A549 (cell line): ENCODE results near the gene ADPGK. TPM values are rescaled to one million over a fixed set of nuclear protein-coding genes. Genes with fewer than 3 reads are reported as not detected.

Experiments used
- BHLHE40 ChIP-seq: IDR thresholded peaks from 2 replicates; pipeline ENCODE4 v1.6.1; 2012; ENCODE audit warnings: low read depth, low read length, inconsistent platforms
- CEBPB ChIP-seq, 2 experiments: fragments of >200 bp in 1 of 2; sonication (Bioruptor Twin) in 1 of 2; formaldehyde crosslinking in 1 of 2; IDR thresholded peaks; 2 replicates each; pipeline ENCODE4 v1.6.1; 2012 to 2016
- EHF ChIP-seq: fragments of 250-450 bp; sonication (Bioruptor Pico); IDR thresholded peaks from 2 replicates; pipeline ENCODE4 v1.5.0; 2020; ENCODE audit warnings: mild to moderate bottlenecking
- EP300 ChIP-seq, 2 experiments: fragments of >200 bp; sonication (Bioruptor Twin); formaldehyde crosslinking; IDR thresholded peaks; 2 replicates in 1 of 2; 3 replicates in 1 of 2; pipeline ENCODE4 v1.6.1; 2016 to 2017
- ESRRA ChIP-seq: fragments of 150-350 bp; IDR thresholded peaks from 2 replicates; pipeline ENCODE4 v1.6.1; 2014; ENCODE audit warnings: mild to moderate bottlenecking, low read length, borderline replicate concordance
- HDAC2 ChIP-seq: fragments of 200-600 bp; sonication (generic); IDR thresholded peaks from 2 replicates; pipeline ENCODE4 v1.6.1; 2016
- HEYL ChIP-seq: fragments of 250-450 bp; sonication (Bioruptor Pico); IDR thresholded peaks from 2 replicates; pipeline ENCODE4 v1.8.0; 2021; ENCODE audit warnings: mild to moderate bottlenecking, moderate library complexity
- HOXB13 ChIP-seq: fragments of 250-450 bp; sonication (Bioruptor Pico); IDR thresholded peaks from 2 replicates; pipeline ENCODE4 v1.5.0; 2020; ENCODE audit warnings: low read depth, mild to moderate bottlenecking, moderate library complexity
- NFE2L2 ChIP-seq: fragments of 150-350 bp; conservative IDR thresholded peaks from 2 replicates; pipeline ENCODE4 v1.6.1; 2014; ENCODE audit warnings: low read length
- NPAS2 ChIP-seq: fragments of 250-450 bp; sonication (Bioruptor Pico); IDR thresholded peaks from 2 replicates; pipeline ENCODE4 v1.8.0; 2022; ENCODE audit warnings: mild to moderate bottlenecking, moderate library complexity, borderline replicate concordance
- PHF8 ChIP-seq: fragments of 200-600 bp; sonication (generic); IDR thresholded peaks from 2 replicates; pipeline ENCODE4 v1.6.1; 2016; ENCODE audit warnings: low read depth, mild to moderate bottlenecking, antibody characterized with exemption, moderate library complexity, borderline replicate concordance
- RFX5 ChIP-seq: fragments of 450-650 bp; IDR thresholded peaks from 2 replicates; pipeline ENCODE4 v1.7.1; 2014; ENCODE audit warnings: antibody characterized with exemption, mild to moderate bottlenecking, moderate library complexity
- SMC3 ChIP-seq: fragments of >200 bp; sonication (Bioruptor Twin); formaldehyde crosslinking; IDR thresholded peaks from 3 replicates; pipeline ENCODE4 v1.6.1; 2018; ENCODE audit warnings: inconsistent platforms
- TFCP2L1 ChIP-seq: fragments of 250-450 bp; sonication (Bioruptor Pico); IDR thresholded peaks from 2 replicates; pipeline ENCODE4 v1.5.0; 2021; ENCODE audit warnings: mild to moderate bottlenecking
- TP53 ChIP-seq: fragments of 250-450 bp; sonication (Bioruptor Pico); IDR thresholded peaks from 2 replicates; pipeline ENCODE4 v1.5.0; 2021; ENCODE audit warnings: mild to moderate bottlenecking, moderate library complexity
- ZFP36 ChIP-seq: fragments of 450-650 bp; IDR thresholded peaks from 2 replicates; pipeline ENCODE4 v1.6.1; 2014; ENCODE audit warnings: borderline replicate concordance; ENCODE audit not compliant: partially characterized antibody
- ZNF302 ChIP-seq: fragments of 250-450 bp; sonication (Bioruptor Pico); IDR thresholded peaks from 2 replicates; pipeline ENCODE4 v1.9.0; 2021; ENCODE audit warnings: inconsistent platforms, mild to moderate bottlenecking, moderate library complexity
- ZSCAN20 ChIP-seq: fragments of 250-450 bp; sonication (Bioruptor Pico); IDR thresholded peaks from 2 replicates; pipeline ENCODE4 v1.8.0; 2022; ENCODE audit warnings: mild to moderate bottlenecking, moderate library complexity
- polyA plus RNA-seq, 4 experiments: library from polyadenylated mRNA; depleted of rRNA in 3 of 4; stranded (reverse); fragments of >200 nt; fragmentation: RNase III in 1 of 4; extraction: RNeasy Plus Mini Kit Qiagen cat#74134 plus additional on column Dnase treatment in 1 of 4; gene quantifications; 2 replicates in 3 of 4; 3 replicates in 1 of 4; pipeline ENCODE4 v1.2.3, GENCODE V29; 2011 to 2017
- TF ChIP-seq, protein P1 (sequence below): IDR thresholded peaks from 2 replicates; pipeline ENCODE4 v1.6.1; 2012
- TF ChIP-seq, protein P2 (sequence below): fragments of >200 bp; sonication (Bioruptor Twin); formaldehyde crosslinking; IDR thresholded peaks from 2 replicates; pipeline ENCODE4 v1.6.1; 2016
- TF ChIP-seq, protein P3 (sequence below): fragments of 450-650 bp; IDR thresholded peaks from 2 replicates; pipeline ENCODE4 v1.6.1; 2014; ENCODE audit warnings: antibody characterized with exemption
- TF ChIP-seq, protein P4 (sequence below): fragments of 250-450 bp; sonication (Bioruptor Pico); IDR thresholded peaks from 2 replicates; pipeline ENCODE4 v1.5.0; 2020; ENCODE audit warnings: low read depth, mild to moderate bottlenecking, moderate library complexity
- TF ChIP-seq, protein P5 (sequence below): fragments of 200-600 bp; sonication (generic); IDR thresholded peaks from 2 replicates; pipeline ENCODE4 v1.6.1; 2016; ENCODE audit warnings: antibody characterized with exemption, mild to moderate bottlenecking, moderate library complexity
- TF ChIP-seq, protein P6 (sequence below): fragments of >200 bp; sonication (Bioruptor Twin); formaldehyde crosslinking; IDR thresholded peaks from 3 replicates; pipeline ENCODE4 v1.6.1; 2016

ADPGK gene
- polyA plus RNA-seq, 2 of the 4 experiments (the other 2 are of a cell fraction) = 56.6 to 98.3 TPM

DNA sequence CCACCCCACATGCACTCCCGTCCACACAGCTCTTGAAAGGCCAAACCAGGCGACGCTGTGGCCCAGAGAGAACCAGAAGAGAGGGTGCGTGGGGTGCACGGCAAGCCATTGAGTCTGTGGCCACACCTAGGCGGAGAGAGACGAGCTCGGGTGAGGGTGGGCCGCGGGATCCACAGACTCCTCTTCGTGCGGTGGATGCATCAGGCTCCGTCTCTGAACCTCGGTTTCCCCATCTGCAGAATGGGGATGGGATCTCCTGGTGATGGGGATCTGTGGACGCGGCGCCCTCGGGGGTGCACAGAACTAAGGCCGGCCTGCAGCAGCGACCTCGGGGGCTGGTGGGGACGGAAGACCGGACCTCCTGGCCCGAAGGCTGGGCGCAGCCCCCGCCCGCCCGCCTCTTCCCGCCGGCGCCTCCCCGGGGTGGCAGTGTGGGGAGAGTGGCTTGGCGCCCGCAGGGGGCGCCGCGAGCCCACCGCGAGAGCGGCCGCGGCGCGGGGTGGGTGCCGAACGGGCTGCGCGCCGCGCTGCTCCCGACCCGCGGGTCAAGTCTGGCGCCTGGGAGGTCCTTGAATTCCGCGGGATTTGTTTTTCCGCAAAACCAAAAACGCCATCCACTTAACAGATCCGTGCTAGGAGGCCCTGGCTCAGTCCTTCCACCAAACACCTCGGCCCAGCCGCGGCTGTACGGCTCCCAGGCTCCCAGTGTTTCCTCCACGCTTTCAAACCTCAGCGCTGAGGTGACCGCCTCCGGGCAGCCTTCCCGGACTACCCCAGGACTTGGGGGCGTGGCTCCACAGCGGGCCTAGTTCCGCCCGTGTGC lies 13.2 kb upstream of the ADPGK start (continued):
- TF ChIP-seq EP300 (IDR thresholded peaks at IDR 0.05) (no peak), EHF (no peak), BHLHE40 (no peak), CEBPB (IDR thresholded peaks at IDR 0.05) (no peak), NPAS2 (CRISPR knock-in tag) (no peak), HEYL (CRISPR knock-in tag) (no peak), TP53 (CRISPR knock-in tag) (no peak), TFCP2L1 (CRISPR knock-in tag) (no peak), HDAC2 (0 out of 2 replicates have a peak, but pooled peaks have one; percentile 49), ZNF302 (no peak), ZSCAN20 (CRISPR knock-in tag) (no peak), RFX5 (0 out of 2 replicates have a peak, but pooled peaks have one; percentile 53), HOXB13 (CRISPR knock-in tag) (no peak), PHF8 (peak; percentile 38; the same call in 1 of the 2 replicates), NFE2L2 (no peak), SMC3 (peak; percentile 95), ESRRA (no peak), ZFP36 (peak; percentile 99)
- TF ChIP-seq, protein P1, sequence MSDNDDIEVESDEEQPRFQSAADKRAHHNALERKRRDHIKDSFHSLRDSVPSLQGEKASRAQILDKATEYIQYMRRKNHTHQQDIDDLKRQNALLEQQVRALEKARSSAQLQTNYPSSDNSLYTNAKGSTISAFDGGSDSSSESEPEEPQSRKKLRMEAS = peak; percentile 43; the same call in 1 of the 2 replicates
- TF ChIP-seq, protein P2, sequence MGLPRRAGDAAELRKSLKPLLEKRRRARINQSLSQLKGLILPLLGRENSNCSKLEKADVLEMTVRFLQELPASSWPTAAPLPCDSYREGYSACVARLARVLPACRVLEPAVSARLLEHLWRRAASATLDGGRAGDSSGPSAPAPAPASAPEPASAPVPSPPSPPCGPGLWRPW = no peak
- TF ChIP-seq, protein P3, sequence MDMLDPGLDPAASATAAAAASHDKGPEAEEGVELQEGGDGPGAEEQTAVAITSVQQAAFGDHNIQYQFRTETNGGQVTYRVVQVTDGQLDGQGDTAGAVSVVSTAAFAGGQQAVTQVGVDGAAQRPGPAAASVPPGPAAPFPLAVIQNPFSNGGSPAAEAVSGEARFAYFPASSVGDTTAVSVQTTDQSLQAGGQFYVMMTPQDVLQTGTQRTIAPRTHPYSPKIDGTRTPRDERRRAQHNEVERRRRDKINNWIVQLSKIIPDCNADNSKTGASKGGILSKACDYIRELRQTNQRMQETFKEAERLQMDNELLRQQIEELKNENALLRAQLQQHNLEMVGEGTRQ = no peak
- TF ChIP-seq, protein P4, sequence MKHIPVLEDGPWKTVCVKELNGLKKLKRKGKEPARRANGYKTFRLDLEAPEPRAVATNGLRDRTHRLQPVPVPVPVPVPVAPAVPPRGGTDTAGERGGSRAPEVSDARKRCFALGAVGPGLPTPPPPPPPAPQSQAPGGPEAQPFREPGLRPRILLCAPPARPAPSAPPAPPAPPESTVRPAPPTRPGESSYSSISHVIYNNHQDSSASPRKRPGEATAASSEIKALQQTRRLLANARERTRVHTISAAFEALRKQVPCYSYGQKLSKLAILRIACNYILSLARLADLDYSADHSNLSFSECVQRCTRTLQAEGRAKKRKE (CRISPR knock-in tag) = no peak
- TF ChIP-seq, protein P5, sequence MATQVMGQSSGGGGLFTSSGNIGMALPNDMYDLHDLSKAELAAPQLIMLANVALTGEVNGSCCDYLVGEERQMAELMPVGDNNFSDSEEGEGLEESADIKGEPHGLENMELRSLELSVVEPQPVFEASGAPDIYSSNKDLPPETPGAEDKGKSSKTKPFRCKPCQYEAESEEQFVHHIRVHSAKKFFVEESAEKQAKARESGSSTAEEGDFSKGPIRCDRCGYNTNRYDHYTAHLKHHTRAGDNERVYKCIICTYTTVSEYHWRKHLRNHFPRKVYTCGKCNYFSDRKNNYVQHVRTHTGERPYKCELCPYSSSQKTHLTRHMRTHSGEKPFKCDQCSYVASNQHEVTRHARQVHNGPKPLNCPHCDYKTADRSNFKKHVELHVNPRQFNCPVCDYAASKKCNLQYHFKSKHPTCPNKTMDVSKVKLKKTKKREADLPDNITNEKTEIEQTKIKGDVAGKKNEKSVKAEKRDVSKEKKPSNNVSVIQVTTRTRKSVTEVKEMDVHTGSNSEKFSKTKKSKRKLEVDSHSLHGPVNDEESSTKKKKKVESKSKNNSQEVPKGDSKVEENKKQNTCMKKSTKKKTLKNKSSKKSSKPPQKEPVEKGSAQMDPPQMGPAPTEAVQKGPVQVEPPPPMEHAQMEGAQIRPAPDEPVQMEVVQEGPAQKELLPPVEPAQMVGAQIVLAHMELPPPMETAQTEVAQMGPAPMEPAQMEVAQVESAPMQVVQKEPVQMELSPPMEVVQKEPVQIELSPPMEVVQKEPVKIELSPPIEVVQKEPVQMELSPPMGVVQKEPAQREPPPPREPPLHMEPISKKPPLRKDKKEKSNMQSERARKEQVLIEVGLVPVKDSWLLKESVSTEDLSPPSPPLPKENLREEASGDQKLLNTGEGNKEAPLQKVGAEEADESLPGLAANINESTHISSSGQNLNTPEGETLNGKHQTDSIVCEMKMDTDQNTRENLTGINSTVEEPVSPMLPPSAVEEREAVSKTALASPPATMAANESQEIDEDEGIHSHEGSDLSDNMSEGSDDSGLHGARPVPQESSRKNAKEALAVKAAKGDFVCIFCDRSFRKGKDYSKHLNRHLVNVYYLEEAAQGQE = no peak
- TF ChIP-seq, protein P6, sequence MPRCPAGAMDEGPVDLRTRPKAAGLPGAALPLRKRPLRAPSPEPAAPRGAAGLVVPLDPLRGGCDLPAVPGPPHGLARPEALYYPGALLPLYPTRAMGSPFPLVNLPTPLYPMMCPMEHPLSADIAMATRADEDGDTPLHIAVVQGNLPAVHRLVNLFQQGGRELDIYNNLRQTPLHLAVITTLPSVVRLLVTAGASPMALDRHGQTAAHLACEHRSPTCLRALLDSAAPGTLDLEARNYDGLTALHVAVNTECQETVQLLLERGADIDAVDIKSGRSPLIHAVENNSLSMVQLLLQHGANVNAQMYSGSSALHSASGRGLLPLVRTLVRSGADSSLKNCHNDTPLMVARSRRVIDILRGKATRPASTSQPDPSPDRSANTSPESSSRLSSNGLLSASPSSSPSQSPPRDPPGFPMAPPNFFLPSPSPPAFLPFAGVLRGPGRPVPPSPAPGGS = no peak
